ENCODE data around the gene QRICH1.

The QRICH1 gene

DNA sequence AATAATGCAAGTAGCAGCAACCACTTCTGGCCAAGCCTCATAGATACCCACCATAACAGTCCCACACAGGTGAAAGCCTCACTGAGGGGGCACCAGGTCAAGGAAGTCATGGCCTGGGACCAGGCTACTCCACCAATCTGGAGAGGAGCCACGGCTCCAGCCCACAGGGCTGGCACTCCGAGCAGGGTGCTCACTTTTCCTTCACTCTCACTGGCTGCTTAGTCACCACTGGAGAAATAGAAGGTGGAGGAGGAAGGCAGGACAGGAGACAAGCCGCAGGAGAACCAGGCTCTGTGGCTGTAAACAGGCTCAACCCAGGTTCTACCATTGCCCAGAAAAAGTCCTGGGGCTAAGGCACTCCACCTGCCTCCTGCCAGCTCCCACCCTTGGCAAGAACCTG is 25.6 kb upstream of the QRICH1 start:
- DNase-seq: no peak

DNA sequence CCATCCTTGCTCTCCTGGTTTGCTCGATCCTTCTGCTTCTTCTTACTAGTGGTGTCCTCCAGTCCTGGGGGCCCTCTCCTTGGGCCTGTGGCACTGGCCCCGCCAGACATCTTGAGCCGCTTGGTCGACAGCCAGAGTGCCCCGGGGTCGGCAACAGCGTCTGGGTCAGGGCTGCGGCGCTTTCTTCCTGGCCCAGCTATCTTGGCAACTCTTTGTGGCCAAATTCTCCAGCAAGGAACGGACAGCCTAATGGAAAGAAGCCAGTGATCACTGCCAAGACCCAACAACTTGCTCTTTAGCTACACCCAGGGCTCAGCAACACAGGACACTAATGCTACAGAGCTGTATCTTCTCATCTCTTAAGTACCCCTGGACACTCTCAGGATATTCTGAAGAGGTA is 25.2 kb upstream of the QRICH1 start:
- DNase-seq: no peak

DNA sequence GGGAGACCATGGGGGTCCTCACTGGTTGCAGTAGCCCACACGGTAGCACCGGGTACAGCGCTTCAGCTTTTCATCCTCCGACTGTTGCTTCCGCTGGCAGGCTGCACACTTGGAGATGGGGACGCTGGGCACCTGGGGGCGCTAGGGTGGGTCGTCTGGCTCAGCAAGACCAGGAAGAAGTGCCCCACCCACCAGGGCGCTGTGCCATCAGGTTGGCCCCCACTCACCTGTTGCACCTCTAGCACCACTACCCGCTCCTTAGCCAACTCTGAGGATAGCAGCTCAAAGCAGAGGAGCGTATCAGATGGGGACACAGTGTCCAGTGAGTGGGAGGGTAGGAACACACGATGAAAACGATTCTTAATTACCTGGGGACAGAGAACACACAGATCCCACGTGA is 18.4 kb upstream of the QRICH1 start:
- DNase-seq: no peak

DNA sequence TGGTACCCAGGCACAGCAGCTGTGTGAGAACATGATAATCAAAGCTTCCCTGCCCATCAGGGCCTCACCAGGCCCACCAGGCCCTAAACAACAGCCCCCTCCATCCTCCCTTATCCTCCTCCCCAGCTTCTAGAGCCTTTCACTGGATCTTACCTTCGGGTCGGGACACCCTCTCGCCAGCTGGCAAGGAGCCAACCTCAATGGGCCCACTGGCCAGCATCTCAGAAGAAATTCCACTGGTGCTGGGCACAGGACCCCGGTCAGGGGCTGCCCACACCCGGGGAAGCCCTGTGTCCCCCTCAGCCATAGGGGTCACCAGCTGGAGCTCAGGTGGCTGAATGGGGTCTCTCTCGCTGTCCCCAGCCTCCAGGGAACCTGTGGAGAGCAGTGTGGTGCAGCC is 17.5 kb upstream of the QRICH1 start:
- DNase-seq: no peak

DNA sequence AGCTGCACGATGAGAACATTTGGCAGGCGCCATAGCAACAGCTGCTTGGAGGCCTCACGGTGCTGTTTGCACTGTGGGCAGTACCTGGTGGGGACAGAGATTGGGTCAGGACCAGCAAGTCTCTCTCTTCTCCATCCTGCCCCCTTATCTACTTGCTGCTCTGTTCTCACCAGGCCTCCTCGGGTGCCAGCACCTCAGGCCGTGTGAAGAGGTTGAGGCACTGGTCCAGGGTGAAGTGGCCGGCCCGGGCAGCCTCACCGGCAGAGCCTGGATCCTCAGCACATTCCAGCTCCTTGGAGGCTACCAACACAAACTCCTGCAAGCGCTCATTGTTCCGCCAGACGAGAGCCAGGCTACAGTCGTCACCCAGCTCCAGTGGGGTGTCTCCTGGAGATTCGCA is 16.9 kb upstream of the QRICH1 start:
- no peak for DNase-seq

DNA sequence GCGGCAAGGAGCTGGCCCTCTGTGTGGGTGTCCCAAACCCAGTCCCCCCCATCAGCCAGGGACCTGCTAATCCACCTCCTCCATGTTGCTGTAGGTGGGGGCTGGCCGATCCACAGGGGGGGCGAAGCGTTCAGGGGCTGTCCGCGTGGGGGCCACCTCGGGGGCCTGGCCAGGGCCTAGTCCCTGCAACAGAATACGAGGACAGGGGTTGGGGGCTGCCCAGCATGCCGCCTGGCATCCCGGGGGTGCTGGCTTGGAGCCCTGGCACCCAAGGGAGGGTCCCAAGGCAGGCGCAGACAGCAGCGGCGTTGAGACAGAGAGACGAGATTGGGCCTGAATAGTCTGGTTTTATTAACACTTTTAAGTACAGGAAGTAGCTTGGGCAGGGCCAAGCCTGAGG is 14.5 kb upstream of the QRICH1 start:
- no peak for DNase-seq

DNA sequence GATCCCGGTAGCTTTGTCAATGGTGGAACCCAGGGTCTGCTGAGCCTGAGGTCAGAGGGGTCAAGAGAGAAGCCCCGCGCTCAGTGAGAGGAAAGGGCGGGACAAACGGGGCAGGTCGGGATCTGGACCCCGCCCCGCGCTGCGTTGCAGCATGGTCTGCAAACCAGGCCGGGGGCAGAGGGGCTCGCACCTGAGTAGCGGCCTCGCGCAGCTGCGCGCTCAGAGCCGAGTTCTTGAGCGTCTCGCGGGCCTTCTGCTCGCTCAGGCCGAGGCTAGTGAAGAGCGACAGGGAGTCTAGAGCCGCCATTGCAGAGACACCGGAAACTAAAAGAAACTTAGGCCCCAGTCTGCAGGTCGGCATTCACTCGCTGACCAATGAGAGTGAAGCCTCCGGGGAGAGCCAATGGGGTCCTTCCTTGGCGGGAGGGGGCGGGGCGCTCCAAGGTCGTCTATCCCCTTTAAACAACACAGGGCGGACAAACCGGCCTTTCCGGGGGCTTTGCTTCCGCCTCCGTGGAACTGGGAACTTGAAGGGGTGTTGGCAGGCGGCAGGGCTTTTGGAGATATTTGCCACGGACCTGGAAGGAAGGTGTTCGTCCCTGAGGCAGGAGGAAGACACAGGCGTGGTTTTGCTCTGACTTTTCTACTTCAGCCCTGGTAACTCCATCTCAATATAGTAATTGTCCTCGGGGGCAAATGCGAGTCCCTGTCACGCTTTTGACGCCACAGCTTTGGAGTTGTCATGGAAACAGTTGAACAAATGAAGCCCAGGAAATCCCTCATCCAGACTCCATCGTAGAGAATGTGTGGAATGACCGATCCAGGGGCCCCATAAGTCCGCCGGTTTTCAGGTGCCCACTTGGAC is 10.8 kb upstream of the QRICH1 start, which contains the start of gene QARS1:
QARS1 (minus strand) TSS at position 331 of the 865 bp plus-strand sequence; CDS start at position 307, 24 bp downstream.
- DNase-seq: peak; percentile 89 to 92

DNA sequence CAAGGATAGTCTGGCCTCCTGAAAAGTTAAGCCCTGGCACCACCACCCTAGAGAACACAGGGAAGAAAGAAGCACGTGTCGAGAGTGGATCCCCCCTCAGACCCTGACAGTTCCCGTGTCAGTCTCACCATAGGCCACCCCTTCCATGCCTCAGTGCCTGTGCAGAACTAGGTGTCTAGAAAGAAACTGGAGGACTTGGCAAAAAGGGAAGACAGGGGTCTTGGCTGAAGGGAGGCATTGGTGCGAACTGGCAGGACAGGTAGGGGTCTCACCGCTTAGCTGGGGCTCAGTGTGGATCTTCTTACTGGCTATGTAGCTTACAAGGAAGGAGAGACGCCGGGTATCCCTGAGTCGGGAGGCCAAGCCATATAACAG is 10.2 kb upstream of the QRICH1 start:
- DNase-seq: no peak

DNA sequence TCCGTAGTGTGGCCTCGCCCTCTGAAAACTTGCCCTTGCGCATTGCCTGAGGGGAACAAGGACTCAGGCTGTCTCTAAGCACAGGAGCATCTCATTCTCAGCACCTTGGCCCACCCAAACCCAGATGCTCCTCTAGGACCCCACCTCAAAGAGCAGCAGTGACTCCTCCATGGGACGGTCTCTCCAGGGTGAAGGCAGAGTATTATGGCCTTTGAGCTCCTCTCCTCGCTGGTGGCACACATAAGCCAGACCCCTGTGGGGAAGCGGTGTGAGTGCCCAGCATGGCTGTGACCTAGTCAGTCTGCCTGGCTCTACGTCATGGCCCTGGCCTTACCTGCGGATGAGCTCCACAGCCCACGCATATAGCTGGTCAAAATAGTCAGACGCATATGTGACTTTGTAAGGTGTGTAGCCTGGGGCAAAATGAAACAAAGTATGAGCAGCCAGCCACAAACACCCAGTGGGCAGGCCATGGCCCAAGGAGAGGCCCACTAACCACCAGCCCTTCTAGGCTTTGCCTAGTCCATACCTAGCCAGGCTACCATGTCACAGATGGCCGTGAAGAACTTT is 6.3 kb upstream of the QRICH1 start:
- no peak for DNase-seq

DNA sequence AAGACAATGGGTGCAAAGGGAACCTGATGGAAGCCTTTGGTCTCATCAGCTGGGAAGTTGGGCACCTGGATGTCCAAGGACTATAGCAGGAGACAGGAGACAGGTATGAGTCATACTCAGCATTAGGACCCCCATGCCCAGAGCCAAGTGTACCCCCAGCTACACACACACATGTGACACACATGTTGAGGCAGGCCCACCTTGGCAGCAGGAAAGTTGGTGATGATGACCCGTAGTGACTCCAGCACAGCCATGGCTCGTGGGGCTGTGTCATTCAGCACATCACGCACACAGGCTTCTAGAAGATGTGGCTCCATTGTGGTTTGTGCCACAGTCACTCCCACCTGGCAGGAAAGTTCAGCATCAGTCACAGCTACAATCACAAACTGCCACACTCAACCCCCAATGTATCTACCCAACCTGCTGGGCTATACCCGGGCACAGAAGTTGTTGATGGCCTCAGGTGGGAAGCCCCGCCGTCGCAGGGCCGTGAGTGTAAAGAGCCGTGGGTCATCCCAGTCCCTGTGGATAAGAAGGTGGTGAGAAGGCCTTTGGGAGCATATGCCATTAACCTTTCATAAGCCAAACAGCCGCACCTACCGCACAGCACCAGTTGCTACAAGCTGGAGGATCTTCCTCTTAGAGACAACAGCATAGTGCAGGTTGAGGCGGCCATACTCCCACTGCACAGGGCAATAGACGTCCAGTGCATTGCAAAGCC is 5.2 kb upstream of the QRICH1 start:
- no peak for DNase-seq

DNA sequence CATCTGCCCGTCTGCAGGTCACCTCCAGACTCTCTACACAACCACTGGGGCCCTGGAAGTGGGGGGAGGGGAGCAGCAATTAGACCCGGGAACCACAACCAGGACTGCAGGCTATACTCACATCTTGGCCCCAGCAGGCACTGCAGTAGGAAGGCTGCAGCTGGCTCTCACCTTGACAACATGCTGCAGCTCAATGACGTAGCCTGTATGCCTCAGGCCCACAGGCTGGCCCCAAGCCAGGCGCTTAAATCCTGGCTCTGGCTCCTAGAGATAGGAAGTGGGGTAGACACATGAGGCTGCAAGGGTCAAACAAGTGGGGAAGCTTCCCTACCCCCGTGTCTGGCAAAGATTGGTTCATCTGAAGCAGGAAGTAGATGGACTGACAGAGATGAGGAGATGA is 4.6 kb upstream of the QRICH1 start:
- no peak for DNase-seq

DNA sequence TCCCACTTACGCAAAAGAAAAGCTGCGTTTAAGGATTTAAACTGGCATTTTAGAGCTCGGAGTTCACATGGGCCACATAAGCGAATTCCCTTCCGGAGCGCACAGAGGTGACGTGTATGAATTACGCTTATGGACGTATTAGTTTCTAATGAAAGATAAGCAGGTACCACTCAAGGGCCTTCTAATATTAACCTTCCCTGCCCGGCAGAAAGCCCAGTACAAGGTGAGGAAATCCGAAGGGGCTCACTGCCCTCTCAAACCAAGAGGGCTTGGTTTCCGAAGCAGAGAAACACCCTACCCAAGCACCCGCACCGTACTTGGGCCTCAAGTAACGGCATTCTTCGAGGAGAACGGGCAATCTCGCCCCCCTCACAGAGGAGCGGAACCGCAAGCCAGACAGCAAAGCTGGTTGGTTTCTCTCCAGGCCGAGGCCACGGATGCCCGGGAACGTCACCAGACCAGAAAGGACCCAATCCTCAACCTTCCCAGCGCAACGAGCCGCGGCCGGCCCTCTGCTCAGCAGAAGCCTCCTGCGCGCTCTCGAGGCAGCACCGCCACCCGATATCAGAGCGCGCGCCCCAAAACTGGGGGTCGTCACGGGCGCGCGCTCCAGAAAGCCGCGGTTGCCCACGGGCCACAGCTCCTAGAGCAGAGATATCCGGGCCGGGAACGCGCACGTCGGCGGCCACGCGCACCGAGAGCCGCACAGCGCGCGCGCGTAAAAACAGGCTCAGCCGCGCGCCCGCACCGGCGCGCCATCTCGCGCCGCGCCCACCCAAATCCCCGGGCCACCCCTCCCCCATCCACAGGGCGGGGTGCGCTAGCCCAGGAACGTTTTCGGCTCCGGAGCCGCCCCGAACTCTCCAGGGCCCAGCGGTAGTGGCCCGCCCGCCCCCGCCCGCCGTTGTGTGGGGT is 676 bp downstream of the QRICH1 start:
- peak; percentile 66 to 67 for DNase-seq

DNA sequence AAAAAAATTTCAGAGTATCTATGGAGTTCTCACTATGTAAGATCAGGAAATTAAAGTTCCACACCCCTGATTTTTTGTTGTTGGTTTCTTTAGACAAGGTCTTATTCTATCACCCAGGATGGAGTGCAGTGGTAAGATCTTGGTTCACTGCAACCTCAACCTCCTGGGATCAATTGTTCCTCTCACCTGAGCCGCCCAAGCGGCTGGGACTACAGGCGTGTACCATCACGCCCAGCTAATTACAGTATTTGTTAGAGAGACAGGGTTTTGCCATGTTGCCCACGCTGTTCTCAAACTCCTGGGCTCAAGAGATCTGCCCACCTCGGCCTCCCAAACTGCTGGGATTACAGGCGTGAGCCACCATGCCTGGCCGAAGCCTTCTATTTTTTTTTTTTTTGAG is 12.4 kb downstream of the QRICH1 start:
- no peak for DNase-seq

DNA sequence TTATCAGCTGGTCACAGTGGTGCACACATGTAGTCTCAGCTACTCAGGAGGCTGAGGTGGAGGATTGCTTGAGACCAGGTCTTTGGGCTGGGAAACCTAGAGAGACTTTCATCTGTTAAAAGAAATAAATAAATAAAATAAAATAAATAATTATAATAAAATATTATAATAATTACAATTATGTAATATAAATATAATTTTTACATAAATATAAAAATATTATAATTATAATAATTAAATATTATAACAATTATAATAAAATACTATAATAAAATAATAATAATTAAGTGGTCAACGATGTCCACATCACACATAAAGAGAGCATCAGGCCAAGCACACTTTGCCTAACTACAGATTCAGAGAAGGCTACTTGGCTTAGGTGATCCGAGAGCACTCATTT is 14.6 kb downstream of the QRICH1 start:
- DNase-seq: no peak

DNA sequence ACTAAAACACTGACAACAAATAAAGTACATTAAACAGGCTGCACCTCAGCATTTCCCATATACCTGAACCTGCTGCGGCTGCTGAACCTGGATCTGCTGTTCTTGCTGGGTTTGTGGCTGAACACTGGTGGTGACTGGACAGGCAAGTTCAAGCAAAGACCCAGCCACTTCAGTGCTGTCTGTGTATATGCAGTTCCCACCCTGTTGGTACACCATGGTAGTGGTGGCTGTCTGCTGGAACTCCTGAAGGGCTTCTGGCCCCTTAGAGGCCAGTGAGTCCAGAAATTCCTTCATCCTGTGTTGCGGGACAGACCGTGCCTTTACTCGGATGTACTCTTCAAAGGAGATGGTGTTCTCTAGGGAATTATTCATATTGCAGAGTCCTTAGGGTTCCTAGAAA is 17.2 kb downstream of the QRICH1 start:
- DNase-seq: no peak

DNA sequence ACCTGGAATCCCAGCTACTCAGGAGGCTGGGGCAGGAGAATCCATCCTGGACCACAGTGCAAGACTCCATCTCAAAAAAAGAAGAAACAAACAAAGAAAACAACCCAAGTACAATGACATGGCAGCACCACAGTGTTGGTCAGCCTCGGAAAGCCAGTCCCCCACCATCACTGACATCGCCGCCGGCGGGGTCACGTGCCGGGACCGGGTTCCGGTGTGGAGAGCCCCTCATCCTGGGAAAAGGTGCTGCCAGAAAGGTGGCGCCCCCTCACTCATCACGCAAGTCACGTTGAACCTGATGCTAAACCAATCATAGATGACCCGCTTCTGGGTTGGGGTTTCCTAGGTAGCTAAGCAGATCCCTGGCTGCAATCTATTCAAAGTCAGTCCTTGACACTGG is 17.8 kb downstream of the QRICH1 start:
- DNase-seq: no peak

DNA sequence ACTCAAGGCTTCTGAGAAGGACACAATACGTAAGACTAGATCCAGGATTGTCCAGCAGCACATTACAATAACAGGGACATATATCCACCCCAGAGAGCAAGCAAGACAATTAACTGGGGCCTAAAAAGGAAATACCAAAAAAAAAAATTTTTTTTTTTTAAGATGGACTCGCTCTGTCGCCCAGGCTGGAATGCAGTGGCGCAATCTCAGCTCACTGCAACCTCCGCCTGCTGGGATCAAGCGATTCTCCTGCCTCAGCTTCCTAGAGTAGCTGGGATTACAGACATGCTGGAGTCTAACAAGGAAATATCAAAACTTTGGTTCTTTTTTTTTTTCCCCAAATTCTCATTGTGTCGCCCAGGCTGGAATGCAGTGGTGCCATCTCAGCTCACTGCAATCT is 35.9 kb downstream of the QRICH1 start:
- DNase-seq: no peak

DNA sequence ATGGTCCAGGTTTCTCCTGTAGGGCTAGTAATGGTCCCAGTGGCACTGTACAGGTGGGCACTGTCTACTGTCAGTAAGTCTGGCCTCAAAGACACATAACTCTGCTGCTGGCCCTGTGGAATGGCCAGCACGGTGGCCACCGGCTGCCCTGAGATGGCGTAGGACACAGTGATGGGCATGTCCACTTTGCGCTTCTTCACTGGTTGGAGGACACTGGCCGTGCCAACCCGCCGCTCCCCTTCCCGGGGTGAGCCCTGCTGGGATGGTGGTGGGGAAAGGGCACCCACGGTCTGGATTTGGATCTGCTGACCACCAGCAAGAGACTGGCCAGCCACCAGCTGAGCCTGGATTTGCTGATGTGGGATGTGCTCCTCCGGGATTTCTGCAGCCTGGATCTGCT is 36.6 kb downstream of the QRICH1 start:
- no peak for DNase-seq

DNA sequence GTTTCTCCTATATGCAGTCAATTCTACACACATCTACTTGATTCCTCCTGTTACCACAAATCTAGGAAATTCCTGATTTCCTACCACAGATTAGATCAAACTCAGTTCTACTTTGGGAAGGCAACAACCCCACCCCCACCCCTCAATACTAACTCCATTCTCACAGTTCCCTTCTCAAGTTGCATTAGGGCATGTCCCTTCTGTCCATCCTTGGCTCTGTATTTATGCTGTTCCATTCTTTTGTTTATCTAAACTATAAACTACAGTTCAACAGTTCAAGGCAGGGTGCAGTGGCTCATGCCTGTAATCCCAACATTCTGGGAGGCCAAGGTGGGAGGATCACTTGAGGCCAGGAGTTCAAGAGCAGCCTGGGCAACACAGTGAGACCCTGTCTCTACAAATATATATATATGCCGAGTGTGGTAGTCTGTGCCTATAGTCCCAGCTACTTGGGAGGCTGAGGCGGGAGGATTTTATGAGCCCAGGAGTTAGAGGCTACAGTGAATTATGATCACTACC is 39.5 kb downstream of the QRICH1 start:
- no peak for DNase-seq

DNA sequence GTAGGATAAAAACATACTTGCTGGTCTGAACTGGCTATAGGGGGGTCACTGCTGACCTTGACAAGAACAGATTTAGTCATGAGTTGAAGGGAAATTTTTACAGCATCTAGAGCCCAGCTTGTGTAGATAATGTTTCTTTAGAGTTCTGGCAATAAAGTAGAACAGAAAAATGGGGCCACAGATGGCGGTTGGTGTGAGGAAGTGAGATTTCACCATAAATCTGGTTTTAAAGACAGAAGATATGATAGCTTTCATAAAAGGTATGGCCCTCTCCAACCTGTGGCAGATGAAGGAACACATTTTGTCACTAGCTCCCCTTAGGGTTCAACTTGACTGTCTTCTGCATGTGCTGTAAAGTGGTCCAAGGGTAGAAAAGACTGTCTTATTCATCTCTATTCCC is 40.3 kb downstream of the QRICH1 start:
- no peak for DNase-seq

DNA sequence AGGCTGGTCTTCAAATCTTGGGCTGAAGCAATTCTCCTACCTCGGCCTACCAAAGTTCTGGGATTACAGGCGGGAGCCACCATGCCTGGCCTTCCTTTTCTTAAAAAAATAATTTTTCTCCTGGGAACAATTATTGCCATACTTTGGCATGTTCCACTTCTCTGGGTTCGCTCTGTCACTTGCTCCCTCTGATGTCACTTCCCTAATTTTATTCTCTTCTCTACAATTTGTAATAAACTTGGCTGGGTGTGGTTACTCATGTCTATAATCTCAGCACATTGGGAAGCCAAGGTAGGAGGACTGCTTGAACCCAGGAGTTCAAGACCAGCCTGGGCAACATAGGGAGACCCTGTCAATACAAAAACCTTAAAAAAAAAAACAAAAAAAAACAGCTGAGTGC is 58.6 kb downstream of the QRICH1 start:
- DNase-seq: no peak

DNA sequence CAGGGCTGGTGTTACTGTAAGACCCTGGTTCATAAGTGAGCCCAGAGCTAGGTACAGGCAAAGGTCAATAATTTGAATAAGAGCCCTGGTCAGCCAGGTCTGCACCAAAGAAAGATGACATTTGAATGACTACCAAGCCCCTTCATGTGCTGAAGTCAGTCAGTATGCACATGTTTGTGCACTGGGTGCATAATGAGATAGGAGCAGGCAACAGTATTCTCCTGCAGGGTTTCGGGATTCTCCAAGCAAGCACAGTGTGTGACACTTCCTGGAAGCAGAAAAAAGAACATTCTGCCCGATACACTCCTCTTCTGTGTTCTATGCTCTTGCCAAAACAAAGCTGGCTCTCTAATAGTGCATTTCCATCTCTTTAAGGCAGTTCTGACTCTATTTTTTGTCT is 59.2 kb downstream of the QRICH1 start:
- no peak for DNase-seq

Data from Kasumi-1 (cell line).